ENCODE results near the gene TRIP13.
"Not testable (repeated sequence)": the region's sequence is repeated elsewhere in the genome, so short reads cannot be mapped to it uniquely, and the experiment has no call there.

TRIP13 gene

DNA sequence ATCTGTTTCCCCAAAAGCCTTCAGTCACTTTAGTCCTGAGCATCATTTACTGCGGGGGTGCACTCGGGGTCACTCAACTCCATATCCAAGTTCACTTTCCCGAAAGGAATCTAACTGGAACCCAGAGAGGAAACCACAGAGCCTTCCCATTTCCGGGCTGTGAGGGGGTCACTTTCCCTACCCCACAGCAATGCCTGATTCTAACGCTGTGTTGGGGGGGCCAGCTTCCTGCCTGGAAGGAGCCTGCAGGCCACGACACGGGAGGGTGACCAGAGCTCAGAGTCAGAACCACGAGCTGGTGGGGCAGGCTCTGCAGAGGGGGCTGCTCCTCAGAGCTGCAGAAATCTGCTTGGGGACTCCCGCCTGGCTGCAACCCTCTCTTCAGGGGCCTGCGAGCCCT is 20.4 kb upstream of the TRIP13 start:
- no peak for DNase-seq (ENCODE audit: low spot score)

DNA sequence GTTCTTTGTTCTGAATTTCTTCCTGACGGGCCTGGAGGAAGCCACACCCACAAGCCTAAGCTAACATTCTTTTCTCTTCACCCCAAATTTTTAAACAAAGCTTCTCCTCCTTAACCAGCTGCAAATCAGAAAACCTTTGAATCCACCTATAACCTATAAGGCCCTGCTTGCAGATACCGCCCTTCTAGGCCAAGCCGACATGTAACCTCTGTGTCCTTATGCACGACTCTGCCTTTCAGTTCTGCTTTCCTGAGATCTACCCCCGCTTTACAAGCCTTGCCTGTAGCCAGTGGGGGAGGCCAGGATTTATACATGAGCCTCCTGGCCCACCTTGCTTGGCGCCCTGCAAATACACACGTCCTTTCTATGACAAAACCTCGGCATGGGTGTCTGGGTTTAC is 19.4 kb upstream of the TRIP13 start:
- no peak for DNase-seq (ENCODE audit: low spot score)

DNA sequence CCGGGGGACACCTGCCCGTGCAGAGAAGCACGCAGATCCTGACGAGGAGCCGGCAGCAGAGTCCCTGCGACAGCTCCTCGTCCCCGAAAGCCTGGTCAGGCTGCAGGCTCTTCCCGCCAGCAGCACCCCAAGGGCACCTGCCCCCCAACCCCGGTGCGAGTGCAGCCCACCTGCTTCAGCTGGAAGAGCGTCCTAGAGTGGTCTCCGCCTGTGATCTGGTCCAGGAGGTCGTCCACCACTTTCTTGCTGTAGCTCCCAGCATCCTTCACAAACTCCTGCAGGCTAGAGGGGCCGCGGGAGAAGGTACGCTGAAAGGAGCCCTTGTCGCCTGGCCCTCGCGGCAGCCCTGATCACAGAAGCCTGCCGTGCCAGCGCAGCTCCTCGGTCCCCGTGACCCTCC is 16.8 kb upstream of the TRIP13 start:
- no peak for DNase-seq (ENCODE audit: low spot score)

DNA sequence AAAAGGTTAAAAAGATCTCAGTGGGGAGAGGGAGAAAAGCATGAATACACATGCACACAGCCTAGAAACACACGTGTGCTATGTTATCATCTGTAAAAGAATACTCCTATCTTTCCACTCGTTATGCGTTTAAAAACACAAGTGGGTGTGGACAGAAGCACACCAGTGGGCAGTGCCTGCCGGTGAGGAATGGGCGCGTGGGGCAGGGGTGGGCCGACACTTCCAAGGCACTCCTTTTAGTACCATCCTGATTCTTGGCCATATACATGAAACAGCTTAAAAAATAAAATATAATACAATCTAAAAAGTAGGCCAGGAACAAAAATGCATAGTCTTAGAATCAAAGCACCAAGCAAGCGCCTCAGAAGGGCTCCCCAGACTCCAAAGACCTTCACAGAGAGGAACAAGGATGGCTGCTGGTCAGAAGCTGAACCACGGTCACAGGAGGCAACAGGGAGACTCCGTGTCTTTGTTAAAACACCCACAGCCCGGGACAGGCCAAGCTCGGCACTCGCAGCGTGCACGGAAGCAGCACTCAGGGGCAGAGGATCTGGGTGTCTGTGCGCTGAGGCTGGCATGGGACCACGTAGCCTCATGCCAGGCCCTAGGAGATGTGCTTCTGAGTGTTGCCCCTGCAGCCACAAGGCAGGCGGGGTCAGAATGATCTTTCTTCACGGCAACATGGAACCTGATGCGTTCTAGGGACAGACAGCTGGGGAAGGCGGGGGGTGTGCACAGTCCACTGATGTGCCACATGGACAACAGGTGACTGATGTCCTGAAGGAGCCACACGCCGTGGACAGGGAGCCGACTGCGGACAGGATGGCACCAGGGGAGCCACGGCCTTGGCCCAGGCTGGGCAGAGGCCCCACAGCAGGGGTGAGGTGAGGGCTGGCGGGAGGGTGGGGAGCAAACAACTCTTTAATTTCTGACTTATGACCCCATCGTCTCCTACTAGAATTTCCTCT is 16.0 kb upstream of the TRIP13 start:
- no peak for DNase-seq (ENCODE audit: low spot score)

DNA sequence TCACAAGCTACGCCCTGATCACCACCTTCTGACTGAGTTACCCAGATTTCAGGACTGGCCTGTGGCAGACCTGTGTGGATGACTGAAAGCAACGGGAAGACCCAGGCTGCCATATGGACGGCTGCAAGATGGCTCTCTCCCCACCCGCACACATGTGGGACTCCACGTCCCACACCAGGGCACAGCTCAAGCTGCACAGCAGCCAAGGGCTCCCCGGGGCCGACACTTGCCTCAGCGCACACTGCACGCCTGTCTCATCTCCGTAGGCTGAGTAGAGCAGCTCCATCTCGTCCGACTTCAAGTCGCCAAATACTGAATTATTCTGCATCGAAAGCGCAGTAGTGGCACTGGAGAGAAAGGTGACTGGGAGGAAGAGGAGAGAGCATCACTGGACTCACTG is 14.6 kb upstream of the TRIP13 start:
- no peak for DNase-seq (ENCODE audit: low spot score)

DNA sequence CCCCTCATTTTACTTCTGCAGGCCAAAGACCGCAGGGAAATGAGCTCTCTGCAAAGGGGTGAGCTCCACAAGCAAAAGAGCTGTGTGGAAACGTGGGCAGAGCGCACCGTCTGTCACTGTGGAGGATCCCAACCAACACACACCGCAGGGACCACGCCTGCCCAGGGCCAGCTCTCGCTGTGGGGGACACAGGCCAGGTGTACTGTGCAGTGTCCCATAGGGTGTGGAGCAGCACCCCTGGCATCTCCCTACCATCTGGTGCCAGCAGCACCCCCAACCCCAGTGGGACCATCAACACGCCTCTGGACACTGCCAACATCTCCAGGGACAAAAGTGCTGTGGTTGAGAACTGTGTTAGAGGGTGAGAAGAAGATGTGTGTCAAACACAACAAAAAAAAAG is 14.0 kb upstream of the TRIP13 start:
- not testable (repeated sequence) for DNase-seq (ENCODE audit: low spot score)

DNA sequence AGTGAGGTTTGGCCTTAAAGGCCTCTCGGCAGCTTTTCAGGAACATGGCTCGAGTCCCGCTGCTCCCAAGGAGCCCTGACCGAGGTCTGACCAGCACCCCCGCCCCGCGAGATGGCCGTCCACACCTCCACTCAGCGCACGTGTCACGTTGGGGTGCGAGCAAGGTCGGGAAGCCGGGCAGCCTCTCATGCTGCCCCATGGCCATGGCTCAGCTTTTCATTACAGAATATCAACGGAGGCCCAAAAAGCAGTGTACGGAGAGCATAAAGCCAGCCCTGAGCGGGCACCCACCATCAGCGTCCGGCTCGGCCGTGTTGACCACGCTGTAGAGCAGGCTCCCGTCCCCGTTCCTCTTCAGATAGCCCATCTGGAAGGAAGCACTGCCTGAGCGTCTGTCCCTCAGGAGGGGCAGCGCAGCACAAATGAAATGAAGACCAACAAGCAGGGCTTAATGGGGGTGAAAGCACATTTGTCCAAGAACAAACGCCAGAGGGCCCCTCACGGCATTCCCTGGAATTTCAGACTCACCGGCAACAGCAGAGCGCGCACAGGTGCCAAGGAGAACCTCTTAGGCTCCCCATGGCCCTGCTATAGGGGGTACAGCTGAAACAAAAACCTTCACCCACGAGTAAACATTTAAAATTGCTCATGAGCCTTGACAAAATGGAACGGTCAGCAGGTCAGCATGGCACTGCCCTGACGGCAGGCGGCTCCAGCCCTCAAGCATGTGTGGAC is 11.7 kb upstream of the TRIP13 start:
- no peak for DNase-seq (ENCODE audit: low spot score)

DNA sequence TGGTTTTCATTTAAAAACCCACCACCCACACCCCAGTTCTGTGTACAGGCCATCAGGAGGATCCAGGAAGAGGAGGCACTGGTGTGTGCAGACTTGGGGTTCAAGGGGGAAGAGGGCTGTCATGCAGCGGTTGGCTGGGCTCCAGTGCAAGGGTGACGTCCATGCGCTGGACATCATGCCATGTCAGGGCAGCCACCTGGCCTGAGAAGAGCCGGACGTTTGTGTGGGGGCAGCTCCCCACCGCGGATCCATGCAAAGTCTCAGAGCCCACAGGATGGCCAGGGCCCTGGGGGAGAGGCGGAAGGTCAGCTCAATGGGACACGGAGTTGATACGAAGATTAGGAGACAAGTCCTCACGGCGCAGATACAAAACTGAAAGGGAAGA is 11.1 kb upstream of the TRIP13 start:
- DNase-seq (ENCODE audit: low spot score): no peak

DNA sequence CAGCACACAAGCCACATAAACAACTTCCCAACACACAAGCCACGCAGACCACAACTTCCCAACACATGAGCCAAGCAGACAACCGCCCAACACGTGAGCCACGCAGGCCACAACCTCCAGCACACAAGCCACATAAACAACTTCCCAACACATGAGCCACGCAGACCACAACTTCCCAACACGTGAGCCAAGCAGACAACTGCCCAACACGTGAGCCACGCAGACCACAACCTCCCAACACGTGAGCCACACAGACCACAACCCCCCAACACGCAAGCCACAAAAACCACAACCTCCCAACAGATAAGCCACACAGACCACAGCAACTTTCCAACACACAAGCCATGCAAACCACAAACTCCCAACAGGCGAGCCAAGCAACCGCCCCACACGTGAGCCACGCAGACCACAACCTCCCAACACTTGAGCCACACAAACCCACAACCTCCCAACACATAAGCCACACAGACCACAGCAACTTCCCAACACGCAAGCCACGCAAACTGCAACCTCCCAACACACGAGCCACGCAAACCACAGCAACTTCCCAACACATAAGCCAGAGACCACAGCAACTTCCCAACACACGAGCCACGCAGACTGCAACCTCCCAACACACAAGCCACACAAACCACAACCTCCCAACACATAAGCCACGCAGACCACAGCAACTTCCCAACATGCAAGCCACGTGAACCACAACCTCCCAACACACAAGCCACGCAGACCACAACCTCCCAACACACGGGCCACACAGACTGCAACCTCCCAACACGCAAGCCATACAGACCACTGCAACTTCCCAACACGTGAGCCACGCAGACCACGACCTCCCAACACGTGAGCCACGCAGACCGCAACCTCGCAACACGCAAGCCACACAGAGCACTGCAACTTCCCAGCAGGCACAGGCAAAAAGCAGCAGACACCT is 10.2 kb upstream of the TRIP13 start:
- DNase-seq (ENCODE audit: low spot score): no peak

DNA sequence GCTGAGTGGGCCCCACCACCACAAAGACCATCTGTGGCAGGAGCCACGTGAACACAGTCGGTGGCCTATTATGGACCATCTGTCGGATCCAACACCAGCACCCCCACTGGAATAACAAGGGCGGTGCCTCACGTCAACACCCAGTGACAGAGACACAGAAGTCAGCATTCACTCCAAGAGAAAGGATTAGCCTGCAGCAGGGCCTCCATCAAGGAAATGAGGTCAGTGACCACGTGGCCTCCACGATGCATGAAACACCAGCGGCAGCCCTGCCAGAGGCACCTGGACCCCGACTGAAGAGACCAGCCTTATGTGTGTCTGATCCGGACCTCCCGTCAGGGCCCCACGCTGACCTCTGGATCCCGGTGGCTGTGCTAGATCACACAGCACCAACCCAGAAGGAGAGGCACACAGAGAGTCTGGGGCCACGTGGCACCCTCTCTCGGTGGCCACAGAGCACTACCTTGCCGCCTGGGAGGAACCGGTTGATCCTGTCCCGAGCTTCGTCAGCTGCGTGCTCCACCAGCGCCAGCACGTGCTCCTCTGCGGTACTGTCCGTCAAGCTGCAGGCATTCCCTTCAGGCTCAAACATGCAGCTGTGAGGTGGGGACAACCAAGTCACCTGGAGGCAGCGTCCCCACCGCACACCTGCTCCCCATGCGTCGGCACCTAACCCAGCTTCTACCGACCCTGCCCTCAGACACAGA is 9.1 kb upstream of the TRIP13 start:
- DNase-seq (ENCODE audit: low spot score): no peak

DNA sequence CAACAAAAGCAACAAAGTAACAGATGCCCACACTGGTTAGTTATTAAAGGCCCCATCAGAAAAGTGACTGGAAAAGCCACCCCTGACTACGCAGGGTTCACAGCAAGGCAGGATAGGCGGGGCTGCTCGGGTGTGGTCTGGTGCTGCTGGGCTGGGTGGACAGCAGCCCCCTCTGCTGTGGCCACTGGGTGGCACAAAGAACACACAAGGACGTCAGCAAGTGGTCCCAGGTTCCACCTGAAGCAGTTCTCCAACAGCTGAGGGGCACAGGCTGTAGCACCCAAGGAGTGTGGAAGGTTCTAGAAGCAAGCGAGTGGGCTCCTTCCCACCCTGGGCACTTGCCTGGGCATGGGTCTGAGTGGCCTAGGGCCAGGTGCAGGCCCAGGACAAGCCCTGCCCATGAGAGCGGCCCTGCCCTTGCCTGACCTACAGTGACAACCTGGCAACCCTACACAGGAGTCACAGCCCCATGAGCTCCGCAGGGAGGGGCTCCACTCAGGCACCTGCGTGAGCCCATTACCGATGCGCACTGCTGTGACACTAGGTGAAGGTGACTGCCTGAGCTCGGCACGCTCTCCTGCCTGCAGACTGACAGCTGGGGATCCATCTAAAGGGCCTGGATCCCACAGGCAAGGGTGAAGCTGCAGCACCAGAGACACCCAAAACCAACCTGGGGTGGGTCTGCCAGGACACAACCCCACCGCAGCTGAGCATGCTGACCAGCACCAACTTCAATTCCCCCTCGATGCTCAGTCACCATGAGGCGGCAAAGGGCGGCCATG is 8.1 kb upstream of the TRIP13 start:
- no peak for DNase-seq (ENCODE audit: low spot score)

DNA sequence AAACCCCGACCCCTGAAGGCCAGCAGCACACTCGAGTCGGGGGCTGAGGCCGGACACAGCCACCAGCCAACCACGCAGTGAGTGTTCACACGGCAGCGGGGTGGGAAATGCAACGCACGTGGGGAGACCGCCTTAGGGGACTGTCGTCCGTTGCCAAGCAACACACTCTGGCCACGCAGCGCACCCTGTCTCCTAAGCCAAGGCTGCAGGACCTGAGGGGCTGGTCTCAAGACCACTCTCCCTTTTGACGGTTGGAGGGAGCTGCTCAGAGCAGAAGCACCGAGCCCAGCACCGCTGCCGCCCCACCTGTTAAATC is 7.6 kb upstream of the TRIP13 start:
- no peak for DNase-seq (ENCODE audit: low spot score)

DNA sequence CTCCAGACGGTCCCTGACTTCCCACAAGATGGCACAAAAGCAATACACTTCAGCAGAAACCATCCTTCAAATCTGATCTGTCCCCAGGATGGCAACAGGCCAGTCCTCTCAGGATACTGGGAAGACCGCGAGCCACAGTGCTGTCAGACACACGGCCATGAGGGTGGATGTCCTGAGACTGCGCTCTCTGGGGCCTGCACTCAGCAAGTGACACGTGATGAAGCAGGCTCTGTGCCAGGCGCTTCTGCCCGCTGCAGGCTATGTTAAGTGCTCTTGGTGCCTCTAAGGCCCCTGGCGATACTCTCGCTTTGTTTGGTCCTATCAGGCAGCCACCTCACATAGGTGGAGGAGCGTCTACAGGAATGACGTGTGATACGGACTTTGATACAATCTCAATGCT is 7.2 kb upstream of the TRIP13 start:
- no peak for DNase-seq (ENCODE audit: low spot score)

DNA sequence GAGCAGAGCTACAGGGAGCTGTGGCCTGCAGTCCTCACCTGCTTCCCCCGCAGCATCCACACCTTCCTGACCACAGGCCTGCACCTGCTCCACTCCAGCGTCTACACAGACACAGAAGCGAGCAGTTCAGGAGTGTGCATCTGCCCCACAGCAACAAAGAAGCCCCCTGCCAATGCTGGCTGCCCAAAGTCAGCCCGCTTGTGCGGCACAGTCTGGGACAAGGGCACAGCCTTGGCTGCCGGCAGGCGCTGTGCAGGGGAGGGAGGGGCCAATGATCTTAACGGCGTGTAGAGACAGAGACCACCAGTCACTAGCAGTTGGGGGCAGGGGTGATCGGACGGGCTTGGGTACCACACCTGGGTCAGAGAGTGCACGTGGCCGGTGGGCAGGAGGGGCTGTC is 6.6 kb upstream of the TRIP13 start:
- DNase-seq (ENCODE audit: low spot score): no peak

DNA sequence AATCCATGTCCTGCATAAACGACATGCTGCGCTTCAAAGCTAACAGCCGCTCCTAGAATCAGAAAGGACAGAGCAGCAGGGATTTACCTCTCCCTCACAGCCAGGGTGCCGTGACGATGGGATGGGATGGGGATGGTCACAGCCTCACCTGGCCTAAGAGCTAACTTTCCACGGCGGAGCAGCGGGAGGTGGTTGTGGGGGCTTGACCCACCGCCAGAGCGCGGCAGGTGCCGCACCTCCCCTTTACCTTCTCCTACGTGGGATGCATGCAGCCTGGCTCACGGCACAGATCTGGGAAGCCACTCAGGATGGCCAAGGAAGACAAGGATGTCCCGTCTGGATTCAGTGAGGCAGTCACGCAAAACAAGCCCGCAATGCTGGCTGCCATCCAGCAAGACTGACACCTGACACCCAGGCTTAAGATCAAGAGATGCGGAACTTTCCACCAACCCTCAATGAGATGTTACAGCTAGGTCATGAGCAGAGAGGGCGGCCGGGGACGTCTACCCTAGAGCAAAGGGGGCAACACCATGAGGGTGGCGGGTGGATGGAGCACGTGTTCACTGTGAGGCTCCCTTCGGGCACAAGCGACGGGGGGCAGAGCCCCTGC is 5.9 kb upstream of the TRIP13 start:
- DNase-seq (ENCODE audit: low spot score): no peak

DNA sequence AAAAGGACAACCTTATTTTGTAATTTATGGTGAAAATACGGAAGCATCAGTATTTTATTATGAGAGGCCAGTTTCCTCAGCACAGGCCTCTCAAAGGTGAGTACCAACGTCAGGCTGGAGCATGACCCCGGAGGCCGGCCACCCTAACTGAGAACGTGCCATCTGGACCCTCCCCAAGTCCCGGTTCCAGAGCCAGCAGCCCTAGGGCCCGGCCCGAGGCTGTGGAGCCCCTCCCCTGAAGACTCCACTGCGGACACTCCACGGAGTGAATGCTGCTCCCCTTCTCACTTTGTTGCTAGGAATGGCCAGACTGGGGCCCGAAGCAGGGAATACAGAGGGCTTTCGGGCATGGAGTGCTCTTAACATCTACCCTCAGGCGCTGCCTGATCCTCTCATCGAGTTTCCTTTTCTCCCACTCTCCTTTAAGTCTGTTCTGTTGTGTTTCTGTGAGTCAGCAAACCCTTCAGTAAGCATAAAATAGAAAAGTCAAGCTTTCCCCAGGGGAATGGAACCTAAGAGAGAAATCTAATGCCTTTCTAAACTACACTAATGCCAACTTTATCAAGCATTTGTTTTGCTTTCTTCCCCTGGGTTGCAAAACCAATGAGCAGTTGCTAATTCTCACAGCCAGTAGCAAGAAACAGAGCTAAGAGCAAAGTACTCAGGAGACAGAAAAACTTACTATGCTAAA is 4.6 kb upstream of the TRIP13 start:
- DNase-seq (ENCODE audit: low spot score): no peak

DNA sequence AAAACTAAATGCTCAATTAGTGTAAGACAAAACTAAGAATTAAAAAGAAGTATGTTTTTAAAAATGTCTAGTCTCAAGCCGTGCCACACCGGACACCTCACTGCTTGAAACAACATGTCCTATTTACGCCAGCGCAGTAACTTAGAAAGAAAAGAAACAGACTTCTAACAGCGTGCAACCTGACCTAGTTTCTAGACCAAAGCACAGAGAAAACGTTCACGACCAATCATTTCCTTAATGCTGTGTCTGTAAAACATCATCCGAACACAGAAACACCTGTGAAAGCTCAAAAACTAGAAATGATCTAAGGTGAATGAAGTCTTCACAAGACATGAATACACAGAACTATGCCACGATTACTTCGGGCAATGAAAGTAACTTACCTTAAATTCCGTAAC is 4.0 kb upstream of the TRIP13 start:
- no peak for DNase-seq (ENCODE audit: low spot score)

DNA sequence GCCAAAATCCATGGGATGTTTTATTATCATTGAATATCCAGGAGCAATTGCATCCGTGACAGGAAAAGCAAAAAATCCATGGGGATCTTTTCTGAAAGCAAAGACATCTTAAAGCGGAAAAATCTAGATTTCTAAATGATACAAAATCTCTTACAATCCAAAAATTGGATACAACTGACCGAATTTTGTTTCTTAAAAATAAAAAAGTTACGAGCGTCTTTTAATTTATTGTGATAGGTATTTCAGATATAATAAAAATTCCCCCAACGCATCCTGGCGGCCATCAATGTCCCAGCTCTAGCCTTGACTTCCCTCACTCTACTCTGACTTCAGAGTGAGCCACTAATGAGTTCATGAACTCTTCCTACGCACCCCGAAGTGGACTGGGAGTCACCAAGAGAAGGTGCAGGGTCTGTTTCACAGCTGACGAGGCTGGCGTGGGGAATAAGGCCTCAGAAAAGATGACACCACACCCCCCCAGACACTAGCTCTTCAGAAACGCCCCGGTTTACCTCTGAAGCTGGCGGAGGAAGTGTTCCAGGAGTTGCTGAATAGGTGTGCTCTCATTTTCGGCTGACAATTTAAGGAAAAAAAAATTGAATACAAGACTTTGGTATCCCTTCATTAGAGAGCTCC is 3.5 kb upstream of the TRIP13 start:
- no peak for DNase-seq (ENCODE audit: low spot score)

DNA sequence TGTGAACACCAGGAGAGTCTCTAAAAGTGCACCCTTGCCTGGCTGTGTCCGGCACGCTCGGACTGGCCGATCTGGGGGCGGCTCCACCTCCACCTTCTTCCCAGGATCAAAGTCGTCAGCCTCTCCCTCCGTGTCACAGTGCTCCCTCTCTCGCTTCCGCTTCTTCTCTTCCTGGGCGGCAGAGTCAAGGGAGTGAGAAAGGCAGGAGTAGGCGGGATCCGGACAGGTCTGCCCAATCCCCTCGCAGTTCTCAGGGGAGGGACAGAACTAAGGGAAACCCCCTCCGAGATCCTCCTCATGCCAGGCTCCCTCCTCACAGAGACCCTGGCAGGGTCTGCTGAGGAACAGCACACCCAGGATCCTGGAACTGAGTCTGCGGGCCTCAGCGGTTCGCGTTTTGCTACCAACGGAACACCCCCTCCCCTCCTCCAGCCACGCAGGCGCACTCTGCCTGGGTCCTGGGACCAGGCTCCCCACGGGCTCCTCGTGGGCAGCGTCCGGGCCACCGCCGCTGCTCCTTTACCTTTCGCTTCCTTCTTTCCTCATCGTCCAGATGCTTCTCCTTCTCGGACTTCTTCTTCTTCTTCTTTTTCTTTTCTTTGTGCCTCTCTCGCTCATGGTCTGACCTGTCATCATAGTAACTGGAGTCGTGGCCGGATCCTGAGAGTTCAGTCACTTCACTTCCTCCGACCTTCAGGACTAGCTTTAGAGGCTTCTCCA is 1.4 kb upstream of the TRIP13 start:
- DNase-seq (ENCODE audit: low spot score): no peak

All from iPS-NIHi11 (cell line).